DLD1 (cell line): ENCODE results near the gene XRCC2.

ENCODE experiments used
- in situ Hi-C: cut with HindIII; loops from 2 replicates; pipeline ENCODE4 v1.10.0; 2017; ENCODE audit warnings: low sequenced_read_pairs

The XRCC2 gene

GRCh38 chr7:152618427-152618826, 57.5 kb downstream of the XRCC2 start:
- in situ Hi-C loops, result no loop called here

GRCh38 chr7:152617056-152617455, 58.9 kb downstream of the XRCC2 start:
- in situ Hi-C loops, result no loop called here

DNA sequence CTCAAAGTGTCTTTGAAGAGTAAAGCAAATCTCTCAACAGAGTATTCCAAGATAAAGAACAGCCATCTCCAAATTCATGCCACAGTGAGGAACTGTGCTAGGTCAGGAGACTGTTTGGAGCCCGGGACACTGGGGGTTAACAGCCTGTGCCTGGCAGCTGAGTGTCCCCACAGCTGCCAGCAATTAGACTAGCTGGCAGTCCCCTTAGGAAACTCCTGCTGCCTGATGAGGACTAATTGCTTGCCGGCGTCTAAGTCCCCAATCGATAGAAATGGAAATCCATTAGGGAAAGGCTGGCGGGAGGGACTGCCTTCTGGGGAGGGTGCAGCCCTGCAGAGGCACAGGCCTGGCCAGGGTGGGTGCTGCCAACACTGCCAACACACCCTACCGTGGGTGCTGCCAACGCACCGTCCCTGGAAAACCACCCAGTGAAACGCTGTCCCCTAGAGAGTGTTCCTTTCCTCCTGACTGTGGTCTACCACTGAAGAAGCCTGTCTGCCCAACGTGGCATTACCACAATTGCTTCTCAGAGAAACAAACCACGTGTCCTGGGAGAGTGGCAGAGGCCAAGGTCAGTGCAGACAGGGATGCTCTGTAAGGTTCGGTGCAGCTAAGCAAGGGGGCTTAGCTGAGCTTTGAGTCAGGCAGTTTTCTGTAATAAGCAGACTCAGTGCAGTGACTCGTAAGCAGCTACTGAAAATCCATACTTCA, 60.8 kb downstream of the XRCC2 start:
- in situ Hi-C loops, result no loop called here

GRCh38 chr7:152608656-152609055, 67.3 kb downstream of the XRCC2 start:
- in situ Hi-C loops, result no loop called here

DNA sequence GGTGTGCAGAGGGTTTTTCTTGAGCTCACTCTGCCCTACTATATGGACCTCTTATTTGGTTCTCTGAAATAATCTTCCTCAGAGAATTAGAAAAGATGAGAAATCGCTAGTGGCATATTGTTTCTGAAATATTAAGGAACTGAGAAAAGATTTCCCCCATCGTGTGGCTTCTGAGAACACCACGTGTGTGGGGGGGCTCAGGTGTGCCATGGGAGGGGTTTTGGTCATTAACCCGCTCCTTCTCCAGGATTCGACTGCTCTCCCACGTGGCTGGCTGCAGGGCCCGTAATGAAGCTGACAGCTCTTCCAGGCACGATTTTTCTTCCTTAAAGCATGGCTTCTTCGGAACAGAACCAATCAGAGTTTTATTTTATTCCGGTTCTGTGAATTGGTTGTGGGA, 67.7 kb downstream of the XRCC2 start:
- in situ Hi-C loops, result no loop called here

DNA sequence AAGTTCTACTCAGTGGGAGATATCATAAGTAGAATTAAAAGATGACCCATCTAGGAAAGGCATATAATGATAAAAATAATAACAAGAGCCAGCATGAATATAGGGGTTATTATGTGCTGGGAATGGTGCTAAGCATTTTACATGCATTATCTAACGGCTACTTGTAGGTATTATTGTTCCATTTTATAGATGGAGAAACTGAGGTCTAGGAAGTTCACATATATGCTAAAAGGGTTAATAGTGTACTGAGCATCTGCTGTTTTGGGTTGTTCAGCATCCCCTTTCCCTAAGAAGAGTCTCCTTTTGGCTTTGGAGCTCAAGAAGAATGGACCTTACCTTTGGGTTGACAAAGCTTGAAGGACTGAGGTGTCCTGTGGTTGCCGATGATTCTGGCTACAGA, 68.9 kb downstream of the XRCC2 start:
- in situ Hi-C loops, result no loop called here

DNA sequence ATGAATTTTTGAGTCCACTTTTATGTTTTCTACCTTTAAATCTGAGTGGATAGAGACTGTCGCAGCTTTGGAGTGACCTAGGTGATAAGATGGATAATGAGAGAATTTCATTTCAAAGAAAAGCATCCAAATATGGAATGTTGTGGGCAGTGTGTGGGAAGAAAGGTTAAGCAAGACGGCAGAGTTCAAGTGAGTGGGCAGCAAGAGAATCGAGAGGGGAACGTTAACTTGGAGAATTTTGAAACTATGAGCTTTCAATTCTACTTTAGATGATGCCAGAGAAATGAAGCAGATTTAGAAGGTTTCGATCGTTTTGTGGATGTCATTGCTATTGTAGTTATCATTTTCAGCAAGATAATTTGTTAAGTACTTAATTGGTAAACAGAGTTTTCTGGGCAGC, 73.0 kb downstream of the XRCC2 start:
- in situ Hi-C loops, result no loop called here

- in situ Hi-C loops, result no loop called here
Measured at GRCh38 chr7:152601305-152601798, 74.6 kb downstream of the XRCC2 start.

- in situ Hi-C loops, result no loop called here
Measured at GRCh38 chr7:152600266-152600665, 75.7 kb downstream of the XRCC2 start.

GRCh38 chr7:152597507-152597906, 78.4 kb downstream of the XRCC2 start:
- in situ Hi-C loops, result no loop called here

DNA sequence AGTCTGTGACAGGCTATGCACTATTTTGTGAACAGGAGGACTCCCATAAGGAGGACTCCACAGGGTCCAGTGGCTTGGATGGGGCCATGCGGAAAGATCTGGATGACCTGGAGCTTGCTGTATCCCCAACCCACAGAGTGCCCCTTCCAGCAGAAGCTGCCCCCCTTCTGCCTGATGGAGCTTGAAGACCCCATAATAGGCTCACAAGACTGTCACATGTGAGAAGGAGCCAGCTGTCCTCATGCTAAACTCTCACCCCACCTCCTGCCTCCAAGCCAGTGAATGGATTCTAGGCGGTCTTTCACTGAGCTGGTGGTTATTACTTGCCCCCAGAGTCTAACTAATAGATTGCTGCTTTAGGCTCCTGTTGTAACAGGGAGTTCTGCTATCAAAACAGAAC, 79.1 kb downstream of the XRCC2 start:
- in situ Hi-C loops, result no loop called here
